Central memory CD4-positive, alpha-beta T cell (primary cell): ENCODE measurements around the gene COL6A1.

Source experiments
- DNase-seq: peaks from one replicate; pipeline ENCODE4 v3.0.0; 2022

COL6A1 gene

GRCh38 chr21:45982758-45983648 is 1.4 kb downstream of the COL6A1 start:
- DNase-seq, result no peak

DNA sequence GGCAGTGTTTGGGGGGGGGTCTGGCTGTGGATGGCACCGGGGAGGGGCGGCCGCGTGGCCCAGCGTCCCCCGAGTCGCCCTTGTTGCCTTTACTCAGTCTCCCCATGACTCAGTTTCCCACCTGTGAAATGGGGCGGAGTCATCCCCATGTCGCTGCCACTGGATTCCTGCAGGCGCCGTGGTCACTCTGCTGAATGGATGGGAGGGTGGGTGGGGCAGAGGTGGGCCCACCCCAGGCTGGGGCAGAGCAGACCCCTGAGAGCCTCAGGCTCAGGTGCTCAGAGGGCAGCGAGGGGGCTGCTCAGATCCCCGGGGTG is 2.0 kb downstream of the COL6A1 start:
- DNase-seq, result no peak

- no peak for DNase-seq
These were observed 2.5 kb downstream of the COL6A1 start for GRCh38 chr21:45983981-45984551.

DNA sequence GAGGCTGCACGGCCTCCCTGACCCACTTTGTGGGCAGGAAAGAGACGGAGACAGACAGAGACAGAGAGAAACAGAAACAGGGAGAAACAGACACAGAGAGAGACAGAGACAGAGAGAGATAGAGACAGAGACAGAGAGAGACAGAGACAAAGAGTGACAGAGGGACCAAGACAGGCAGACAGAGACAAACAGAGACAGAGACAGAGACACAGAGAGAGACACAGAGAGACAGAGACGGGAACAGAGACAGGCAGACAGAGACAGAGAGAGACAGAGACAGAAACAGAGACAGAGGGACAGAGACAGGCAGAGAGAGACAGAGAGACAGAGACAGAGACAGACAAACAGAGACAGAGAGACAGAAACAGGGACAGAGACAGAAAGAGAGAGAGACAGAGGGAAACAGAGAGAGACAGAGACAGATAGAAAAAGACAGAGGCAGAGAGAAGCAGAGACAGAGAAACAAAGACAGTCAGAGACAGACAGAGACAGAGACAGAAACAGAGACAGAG is 3.1 kb downstream of the COL6A1 start:
- DNase-seq, result no peak

DNA sequence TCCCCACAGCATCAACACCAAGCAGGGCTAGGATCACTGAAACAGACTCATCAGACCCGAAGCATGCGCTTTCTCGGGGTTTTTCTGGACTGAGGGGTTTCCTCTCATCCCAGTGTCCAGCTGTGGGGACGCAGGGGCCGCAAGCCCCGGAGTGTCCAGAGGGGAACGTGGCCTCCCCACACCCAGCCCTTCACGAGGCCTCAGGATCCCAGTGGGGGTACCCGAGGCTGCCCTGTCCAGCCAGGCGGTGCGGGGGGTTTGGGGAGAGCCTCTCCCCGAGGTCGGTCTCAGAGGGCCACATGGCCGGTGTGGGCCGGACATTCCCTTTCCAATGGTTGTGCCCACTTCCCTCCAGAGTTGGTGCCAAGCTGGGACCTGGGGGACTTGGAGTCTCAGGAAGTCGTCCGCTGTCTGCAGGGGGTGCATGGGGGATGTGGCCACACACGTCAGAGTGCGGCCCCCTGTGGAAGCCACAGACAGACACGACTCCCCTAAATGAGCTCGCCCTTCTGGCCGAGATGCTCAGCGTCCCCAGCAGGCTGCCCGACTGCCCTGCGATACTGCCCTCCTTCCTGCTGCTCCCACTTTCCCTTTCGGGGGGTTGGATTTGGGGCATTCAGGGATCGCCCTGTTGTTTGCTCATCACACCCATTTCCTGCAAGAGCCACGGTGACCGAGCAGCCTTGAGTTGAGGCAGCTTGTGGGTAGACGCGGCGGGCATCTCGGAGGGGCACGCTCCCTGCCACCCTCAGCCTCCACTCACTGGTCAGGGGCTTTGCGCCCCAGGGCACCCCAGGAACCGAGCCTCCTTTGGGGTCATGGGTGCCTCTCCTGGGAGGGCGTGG is 4.1 kb downstream of the COL6A1 start:
- DNase-seq, result no peak

DNA sequence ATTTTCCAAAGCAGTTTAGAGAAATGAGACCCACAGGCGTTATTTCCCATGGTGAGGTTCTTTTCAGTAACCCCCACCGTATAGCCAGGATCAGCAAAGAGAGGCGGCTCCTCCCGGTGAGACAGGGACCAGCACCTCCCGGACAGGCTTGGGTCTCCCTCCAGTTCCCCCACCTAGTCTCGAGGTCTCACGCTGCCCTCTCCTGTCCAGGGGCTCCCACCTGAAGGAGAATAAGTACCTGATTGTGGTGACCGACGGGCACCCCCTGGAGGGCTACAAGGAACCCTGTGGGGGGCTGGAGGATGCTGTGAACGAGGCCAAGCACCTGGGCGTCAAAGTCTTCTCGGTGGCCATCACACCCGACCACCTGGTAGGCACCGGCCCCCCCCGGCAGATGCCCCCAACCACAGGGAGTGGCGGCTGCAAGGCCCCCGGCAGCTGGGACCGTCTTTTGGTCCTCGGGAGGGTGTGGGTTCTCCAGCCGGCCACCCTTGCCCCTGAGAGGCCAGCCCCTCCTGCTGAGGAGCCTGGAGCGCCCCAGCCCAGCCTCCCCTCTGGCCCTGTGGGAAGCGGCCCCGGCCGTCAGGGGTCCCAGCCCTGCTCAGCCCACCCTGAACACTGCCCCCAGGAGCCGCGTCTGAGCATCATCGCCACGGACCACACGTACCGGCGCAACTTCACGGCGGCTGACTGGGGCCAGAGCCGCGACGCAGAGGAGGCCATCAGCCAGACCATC is 4.9 kb downstream of the COL6A1 start:
- no peak for DNase-seq

DNA sequence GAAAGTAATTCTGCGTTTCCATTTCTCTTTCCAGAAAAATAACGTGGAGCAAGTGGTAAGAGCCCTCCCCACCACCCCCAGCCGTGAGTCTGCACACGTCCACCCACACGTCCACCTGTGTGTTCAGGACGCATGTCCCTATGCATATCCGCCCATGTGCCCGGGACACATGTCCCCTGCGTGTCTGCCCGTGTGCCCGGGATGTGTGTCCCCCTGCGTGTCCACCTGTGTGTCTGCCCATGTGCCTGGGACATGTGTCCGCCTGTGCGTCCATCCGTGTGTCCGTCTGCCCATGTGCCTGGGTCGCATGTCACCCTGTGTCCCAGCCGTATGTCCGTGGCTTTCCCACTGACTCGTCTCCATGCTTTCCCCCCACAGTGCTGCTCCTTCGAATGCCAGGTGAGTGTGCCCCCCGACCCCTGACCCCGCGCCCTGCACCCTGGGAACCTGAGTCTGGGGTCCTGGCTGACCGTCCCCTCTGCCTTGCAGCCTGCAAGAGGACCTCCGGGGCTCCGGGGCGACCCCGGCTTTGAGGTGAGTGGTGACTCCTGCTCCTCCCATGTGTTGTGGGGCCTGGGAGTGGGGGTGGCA is 5.6 kb downstream of the COL6A1 start:
- DNase-seq, result no peak

DNA sequence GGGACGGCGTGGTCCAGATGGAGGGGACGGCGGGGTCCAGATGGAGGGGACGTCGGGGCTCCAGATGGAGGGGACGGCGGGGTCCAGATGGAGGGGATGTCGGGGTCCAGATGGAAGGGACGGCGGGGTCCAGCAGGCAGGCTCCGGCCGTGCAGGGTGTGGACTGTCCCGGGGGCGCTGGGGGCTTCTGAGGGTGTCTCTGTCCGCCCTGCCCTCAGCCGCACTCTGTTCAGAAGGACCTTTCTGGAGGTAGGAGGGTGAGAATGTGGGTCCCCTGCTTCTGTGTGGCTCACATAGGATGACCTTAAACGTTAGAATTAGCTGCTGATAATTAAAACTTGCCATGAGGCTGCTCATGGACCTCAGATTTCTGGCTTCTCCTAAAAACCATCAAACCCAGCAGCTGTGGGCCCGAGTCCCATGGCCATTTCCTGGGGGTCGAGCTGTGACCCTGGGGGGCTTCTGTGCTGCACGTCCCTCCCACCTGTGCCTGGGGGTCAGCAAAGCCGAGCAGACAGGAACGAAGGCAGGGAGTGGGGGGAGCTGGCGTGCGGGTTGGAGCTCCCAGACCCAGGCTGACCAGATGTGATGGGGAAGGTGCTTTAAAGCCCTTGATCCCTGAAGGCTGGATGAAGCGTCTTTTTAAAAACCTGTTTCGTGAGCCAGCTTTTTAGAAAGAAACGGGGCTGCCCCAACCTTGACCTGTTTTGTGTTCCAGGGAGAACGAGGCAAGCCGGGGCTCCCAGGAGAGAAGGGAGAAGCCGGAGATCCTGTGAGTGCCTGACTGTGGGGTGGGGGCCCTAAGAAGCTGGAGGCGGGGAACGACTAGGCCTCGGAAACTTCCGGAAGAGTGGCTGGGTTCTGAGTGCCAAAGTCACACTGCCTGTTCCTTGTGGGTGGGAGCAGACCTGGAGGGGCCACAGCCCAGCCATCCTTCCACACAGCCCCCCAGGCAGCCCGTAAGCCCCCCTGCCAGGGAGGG is 7.1 kb downstream of the COL6A1 start:
- DNase-seq, result no peak

DNA sequence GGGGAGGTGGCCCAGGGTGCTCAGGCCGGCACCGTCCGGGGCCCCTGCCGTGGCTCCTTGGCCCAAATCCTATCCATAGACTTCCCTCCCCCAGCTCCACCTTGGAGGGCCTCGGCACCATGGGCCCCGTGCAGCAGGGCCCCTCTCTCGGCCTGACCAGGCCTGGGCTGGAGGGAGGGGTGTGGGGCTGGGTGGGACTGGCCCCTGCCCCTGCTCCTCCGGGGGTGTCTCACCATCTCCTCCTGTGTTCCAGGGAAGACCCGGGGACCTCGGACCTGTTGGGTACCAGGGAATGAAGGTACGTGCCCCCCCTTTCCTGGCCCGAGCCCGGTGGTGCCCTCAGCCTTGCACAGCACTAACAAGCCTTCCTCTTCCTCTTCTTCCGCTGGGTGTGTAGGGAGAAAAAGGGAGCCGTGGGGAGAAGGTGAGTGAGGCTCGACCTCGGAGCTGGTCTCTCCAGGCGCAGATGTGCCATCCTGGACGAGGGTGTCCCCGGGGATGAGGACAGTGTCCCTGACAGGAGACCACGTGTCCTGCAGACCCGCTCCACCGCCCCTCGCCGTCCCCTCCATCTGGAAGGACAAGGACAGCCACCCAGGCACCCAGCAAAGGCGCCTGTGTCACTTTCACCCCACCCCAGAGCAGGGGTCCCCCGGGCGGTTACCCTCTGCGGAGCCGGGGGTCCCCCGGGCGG is 7.9 kb downstream of the COL6A1 start:
- no peak for DNase-seq

- DNase-seq, result no peak
These were observed 8.6 kb downstream of the COL6A1 start for GRCh38 chr21:45990049-45990711.

- DNase-seq, result no peak
These were observed 9.4 kb downstream of the COL6A1 start for GRCh38 chr21:45990741-45991605.

- no peak for DNase-seq
These were observed 10.2 kb downstream of the COL6A1 start for GRCh38 chr21:45991606-45992300.

DNA sequence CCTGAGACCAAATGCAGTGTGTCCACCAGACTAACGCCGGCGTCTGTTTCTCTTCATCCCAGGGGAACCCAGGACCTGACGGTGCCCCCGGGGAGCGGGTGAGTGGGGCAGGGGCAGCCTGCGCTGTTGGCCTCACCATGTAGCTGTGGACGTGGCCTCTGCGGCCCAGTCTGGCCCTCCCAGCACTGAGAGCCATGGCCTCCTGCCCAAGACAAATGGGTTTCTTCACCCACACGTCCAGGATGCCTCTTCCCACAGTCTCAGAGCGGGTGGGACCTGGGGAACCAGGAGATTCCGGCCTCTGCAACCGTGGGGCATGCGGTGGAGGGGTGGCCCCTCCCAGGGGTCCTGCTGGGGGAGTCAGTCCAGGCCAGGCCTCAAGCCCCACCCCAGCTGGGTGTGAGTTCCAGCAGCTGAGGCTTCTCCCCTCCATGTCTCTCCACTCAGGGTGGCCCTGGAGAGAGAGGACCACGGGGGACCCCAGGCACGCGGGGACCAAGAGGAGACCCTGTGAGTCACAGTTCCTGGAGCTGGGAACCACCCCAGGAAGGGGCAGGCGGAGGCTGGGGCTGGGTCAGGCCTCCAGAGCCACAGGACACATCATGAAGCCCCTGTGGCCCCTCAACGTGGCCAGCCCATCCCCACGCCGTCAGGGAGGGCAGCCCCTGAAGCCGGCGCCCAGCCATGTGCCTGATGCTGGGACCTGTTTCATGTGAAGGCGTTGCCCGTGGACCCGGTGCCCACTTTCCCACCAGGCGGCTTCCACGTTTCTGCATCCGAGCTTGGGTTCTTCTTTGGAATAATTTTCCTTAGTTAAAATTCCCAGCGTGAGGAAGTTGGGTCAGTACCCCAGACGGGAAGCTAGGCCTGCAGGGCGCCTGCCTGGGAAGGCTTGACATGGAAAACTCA is 11.0 kb downstream of the COL6A1 start:
- DNase-seq, result no peak

- DNase-seq, result no peak
These were observed 11.9 kb downstream of the COL6A1 start for GRCh38 chr21:45993210-45994085.

- DNase-seq, result no peak
These were observed 12.6 kb downstream of the COL6A1 start for GRCh38 chr21:45994086-45994661.
